ENCODE data around the gene DBF4B.
A peak's percentile ranks its signal among the peaks of the same experiment; 100 is the strongest.

The DBF4B gene

GRCh38 chr17:44778656-44779210 is 70.3 kb downstream of the DBF4B start:
- no peak for DNase-seq

- DNase-seq = peak; percentile 81
Observed at GRCh38 chr17:44779211-44780025, 71.0 kb downstream of the DBF4B start.

- no peak for DNase-seq
Observed at GRCh38 chr17:44780161-44780560, 71.7 kb downstream of the DBF4B start.

- DNase-seq = no peak
Observed at GRCh38 chr17:44780845-44781480, 72.5 kb downstream of the DBF4B start.

GRCh38 chr17:44781551-44782325 is 73.3 kb downstream of the DBF4B start:
- DNase-seq = no peak

GRCh38 chr17:44782326-44782850 is 73.9 kb downstream of the DBF4B start:
- DNase-seq = no peak

- no peak for DNase-seq
Observed at GRCh38 chr17:44785921-44786320, 77.5 kb downstream of the DBF4B start.

- no peak for DNase-seq
Observed at GRCh38 chr17:44786551-44787081, 78.2 kb downstream of the DBF4B start.

GRCh38 chr17:44787271-44787940 is 78.9 kb downstream of the DBF4B start:
- no peak for DNase-seq

- DNase-seq = no peak
Observed at GRCh38 chr17:44788139-44788538, 79.7 kb downstream of the DBF4B start.

GRCh38 chr17:44792276-44792675 is 83.8 kb downstream of the DBF4B start:
- no peak for DNase-seq

GRCh38 chr17:44793885-44794842 is 85.7 kb downstream of the DBF4B start:
- no peak for DNase-seq

GRCh38 chr17:44794851-44795413 is 86.5 kb downstream of the DBF4B start:
- no peak for DNase-seq

GRCh38 chr17:44795421-44795820 is 87.0 kb downstream of the DBF4B start:
- no peak for DNase-seq

- no peak for DNase-seq
Observed at GRCh38 chr17:44795928-44796327, 87.5 kb downstream of the DBF4B start.

GRCh38 chr17:44796731-44797130 is 88.3 kb downstream of the DBF4B start:
- no peak for DNase-seq

GRCh38 chr17:44797802-44798201 is 89.3 kb downstream of the DBF4B start:
- no peak for DNase-seq

- no peak for DNase-seq
Observed at GRCh38 chr17:44798356-44798755, 89.9 kb downstream of the DBF4B start.
